Measurements from ENCODE around the gene XRN1. TPM values are rescaled to one million over a fixed set of nuclear protein-coding genes. Genes with fewer than 3 reads are reported as not detected.
"Not testable (repeated sequence)": the region's sequence is repeated elsewhere in the genome, so short reads cannot be mapped to it uniquely, and the experiment has no call there.

XRN1 gene
- total and polyA plus RNA-seq, 12 donors = 2.1 to 33.4 (median 20.6) TPM

GRCh38 chr3:142366434-142366833 is 81.4 kb downstream of the XRN1 start:
- TF ChIP-seq CTCF (IDR thresholded peaks at IDR 0.05) = no peak
- H3K36me3 ChIP-seq = peaks cover 0 to 100% (median 34%) of the 10 kb centered on the region in 9 donors

DNA sequence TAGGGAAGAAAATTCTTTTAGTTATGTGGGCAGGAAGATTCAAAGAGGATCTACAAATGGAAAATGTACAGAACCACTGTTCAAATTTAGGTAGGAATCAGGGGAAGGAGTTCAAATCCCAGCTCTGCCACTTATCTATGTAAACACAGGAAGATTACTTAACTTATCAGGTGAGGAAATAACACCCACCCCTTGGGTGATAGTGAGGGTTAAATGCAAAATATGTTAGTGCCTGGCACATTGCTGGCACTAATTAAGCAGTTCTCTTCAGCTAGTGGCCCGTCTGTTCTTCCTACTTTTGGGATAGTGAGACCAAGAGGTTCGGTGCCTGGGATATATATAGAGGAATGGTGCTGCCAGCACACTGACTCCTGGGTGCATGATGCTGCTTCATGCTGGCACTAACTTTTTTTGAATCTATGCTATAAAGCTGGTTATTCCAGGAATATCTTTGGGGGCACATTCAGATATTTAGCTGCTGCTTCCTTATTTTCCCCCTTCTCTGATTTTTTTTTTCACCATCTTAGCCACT is 83.8 kb downstream of the XRN1 start:
- H3K9me3 ChIP-seq = no peaks in the 10 kb centered on the region
- H3K4me1 ChIP-seq = no peaks in the 10 kb centered on the region
- ATAC-seq (no peak), DNase-seq (no peak)
- WGBS, 2 donors = 58 to 66% methylated on average over 2 of the region's 2 CpGs
- no peaks in the 10 kb centered on the region for H3K27me3 ChIP-seq
- peaks cover 0 to 100% (median 38%) of the 10 kb centered on the region in 9 donors for H3K36me3 ChIP-seq
- no peak overlapping the region for H3K4me3 ChIP-seq
- H3K27ac ChIP-seq = no peak overlapping the region
- intact Hi-C loops (cut with DNase I) = no loop called here
- no peak for TF ChIP-seq CTCF (IDR thresholded peaks at IDR 0.05)

More at GRCh38 chr3:142366434-142366833, 81.4 kb downstream of the XRN1 start:
- 72 to 74% methylated on average over 1 of the region's 1 CpG for WGBS, 2 donors
- Histone ChIP-seq H3K4me1 (no peaks in the 10 kb centered on the region), H3K4me3 (no peak overlapping the region), H3K27ac (no peak overlapping the region), H3K9me3 (no peaks in the 10 kb centered on the region), H3K27me3 (no peaks in the 10 kb centered on the region)
- intact Hi-C loops (cut with DNase I) = no loop called here
- DNase-seq (no peak), ATAC-seq (no peak)

GRCh38 chr3:142363433-142363832 is 84.4 kb downstream of the XRN1 start:
- H3K4me1 ChIP-seq; DNase-seq; H3K9me3 ChIP-seq; intact Hi-C loops (cut with DNase I); H3K27ac ChIP-seq; H3K27me3 ChIP-seq; ATAC-seq; H3K4me3 ChIP-seq: not testable (repeated sequence)
- WGBS, 2 donors = 96 to 97% methylated on average over 2 of the region's 2 CpGs
- peaks cover 0 to 100% (median 38%) of the 10 kb centered on the region in 9 donors for H3K36me3 ChIP-seq

GRCh38 chr3:142359367-142359766 is 88.5 kb downstream of the XRN1 start:
- Histone ChIP-seq H3K27ac (no peak overlapping the region), H3K36me3 (peaks cover 0 to 100% (median 58%) of the 10 kb centered on the region in 9 donors), H3K4me3 (no peak overlapping the region), H3K27me3 (no peaks in the 10 kb centered on the region), H3K4me1 (no peaks in the 10 kb centered on the region), H3K9me3 (no peaks in the 10 kb centered on the region)
- no peak for TF ChIP-seq CTCF (IDR thresholded peaks at IDR 0.05)
- WGBS, 2 donors = 96 to 97% methylated on average over 2 of the region's 2 CpGs
- intact Hi-C loops (cut with DNase I) = loop anchor here in 2 of 10 donors (5.0 to 10.0 kb wide), 2 partner anchors 48 to 65 kb away; no protein-coding TSS in a partner anchor
- DNase-seq (no peak), ATAC-seq (no peak)

DNA sequence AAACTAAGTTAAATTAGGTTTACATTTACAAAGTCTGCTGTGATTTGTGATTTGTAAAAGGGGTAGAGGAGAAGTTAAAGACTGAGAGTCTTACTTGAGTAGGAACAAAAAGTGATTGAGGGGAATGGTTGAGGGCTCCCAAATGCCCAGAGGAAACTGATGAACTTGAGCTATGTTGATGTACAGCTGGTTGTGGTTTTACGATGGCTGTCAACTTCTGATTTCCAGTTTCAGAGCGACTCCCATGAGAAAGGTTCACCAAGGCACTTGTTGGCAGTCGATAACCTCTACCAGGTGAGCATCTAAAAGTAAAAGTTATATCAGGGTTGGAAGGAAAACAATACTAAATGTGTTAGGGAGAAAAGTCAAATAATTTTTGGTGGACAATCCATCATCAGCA is 91.0 kb downstream of the XRN1 start:
- Histone ChIP-seq H3K4me1 (no peaks in the 10 kb centered on the region), H3K27ac (no peak overlapping the region), H3K27me3 (no peaks in the 10 kb centered on the region), H3K36me3 (peaks cover 0 to 100% (median 70%) of the 10 kb centered on the region in 9 donors), H3K4me3 (no peak overlapping the region), H3K9me3 (no peaks in the 10 kb centered on the region)
- DNase-seq (no peak), ATAC-seq (no peak)
- WGBS, 2 donors = 98 to 99% methylated on average over 3 of the region's 3 CpGs
- intact Hi-C loops (cut with DNase I) = loop anchor here in 2 of 10 donors (5.0 to 10.0 kb wide), 2 partner anchors 50 to 68 kb away; no protein-coding TSS in a partner anchor
- TF ChIP-seq CTCF (IDR thresholded peaks at IDR 0.05) = no peak
